Naive thymus-derived CD4-positive, alpha-beta T cell (primary cell): ENCODE results near the gene CLASP1. TPM values are rescaled to one million over a fixed set of nuclear protein-coding genes. Genes with fewer than 3 reads are reported as not detected.
A peak's percentile ranks its signal among the peaks of the same experiment; 100 is the strongest.
"Not testable (repeated sequence)": the region's sequence is repeated elsewhere in the genome, so short reads cannot be mapped to it uniquely, and the experiment has no call there.

Experiments
- ATAC-seq: fragments of 150-1000 bp; cut with Tn5 transposase; 2 replicates; pipeline ENCODE4 v1.10.0; 2021; ENCODE audit warnings: mild to moderate bottlenecking, moderate library complexity
- CTCF ChIA-PET: fragments of 350-600 bp; sonication (Branson Sonifier 250); formaldehyde crosslinking; loops from one replicate; lab custom pipeline; 2021; ENCODE audit warnings: antibody characterized with exemption; lab: Charles Lee
- POLR2A ChIA-PET: fragments of 350-600 bp; sonication (Branson Sonifier 250); formaldehyde crosslinking; loops from one replicate; lab custom pipeline; 2021; ENCODE audit warnings: antibody characterized with exemption, inconsistent platforms; lab: Charles Lee
- DNase-seq, 9 donors: peaks; one replicate each; pipeline versions ENCODE4 v3.0.0 to v3.0.0-alpha.2; 2020 to 2022; ENCODE audit warnings: mixed read lengths in 1 of 9
- H3K27ac ChIP-seq: one replicate; pipeline ENCODE4 v1.7.0; 2013; ENCODE audit warnings: mild to moderate bottlenecking, low read depth, low read length, moderate library complexity
- H3K27me3 ChIP-seq, 2 donors: one replicate each; pipeline ENCODE4 v1.7.0; 2013; ENCODE audit warnings: low read length in 2 of 2, mild to moderate bottlenecking in 2 of 2, moderate library complexity in 2 of 2; ENCODE audit not compliant: control insufficient read depth in 2 of 2, insufficient read depth in 2 of 2
- H3K36me3 ChIP-seq, 3 experiments: 1 replicate in 2 of 3; 2 replicates in 1 of 3; pipeline ENCODE4 v1.7.0; 2013; ENCODE audit warnings: low read length in 3 of 3, mild to moderate bottlenecking in 3 of 3, moderate library complexity in 1 of 3; ENCODE audit not compliant: insufficient read depth in 3 of 3, control insufficient read depth in 2 of 3
- H3K4me1 ChIP-seq, 2 donors: one replicate each; pipeline ENCODE4 v1.7.0; 2013; ENCODE audit warnings: low read length in 2 of 2, mild to moderate bottlenecking in 2 of 2, moderate library complexity in 1 of 2; ENCODE audit not compliant: control insufficient read depth in 2 of 2, insufficient read depth in 2 of 2
- H3K4me3 ChIP-seq: 2 replicates; pipeline ENCODE4 v1.7.0; 2013; ENCODE audit warnings: mild to moderate bottlenecking, low read length
- H3K9me3 ChIP-seq, 3 experiments: 1 replicate in 2 of 3; 2 replicates in 1 of 3; pipeline ENCODE4 v1.7.0; 2013; ENCODE audit warnings: low read length in 3 of 3; ENCODE audit not compliant: control insufficient read depth in 2 of 3
- H3K27ac Mint-ChIP-seq, 9 donors: one replicate each; pipeline ENCODE4 v1.8.0; 2020 to 2022; ENCODE audit warnings: mixed read lengths in 9 of 9, mild to moderate bottlenecking in 8 of 9, moderate library complexity in 5 of 9, inconsistent platforms in 2 of 9
- H3K27me3 Mint-ChIP-seq, 5 donors: one replicate each; pipeline ENCODE4 v1.8.0; 2021 to 2022; ENCODE audit warnings: mixed read lengths in 5 of 5, mild to moderate bottlenecking in 1 of 5
- H3K36me3 Mint-ChIP-seq, 5 donors: one replicate each; pipeline ENCODE4 v1.8.0; 2020 to 2022; ENCODE audit warnings: mixed read lengths in 5 of 5, mild to moderate bottlenecking in 3 of 5, inconsistent platforms in 1 of 5
- H3K4me1 Mint-ChIP-seq, 7 donors: one replicate each; pipeline ENCODE4 v1.8.0; 2020 to 2022; ENCODE audit warnings: mixed read lengths in 7 of 7, mild to moderate bottlenecking in 3 of 7, inconsistent platforms in 1 of 7
- H3K4me3 Mint-ChIP-seq, 10 donors: one replicate each; pipeline ENCODE4 v1.8.0; 2020 to 2022; ENCODE audit warnings: mild to moderate bottlenecking in 10 of 10, mixed read lengths in 10 of 10, moderate library complexity in 6 of 10, inconsistent platforms in 2 of 10
- H3K9me3 Mint-ChIP-seq, 11 donors: one replicate each; pipeline ENCODE4 v1.8.0; 2020 to 2022; ENCODE audit warnings: mixed read lengths in 11 of 11, mild to moderate bottlenecking in 4 of 11, inconsistent platforms in 1 of 11, moderate library complexity in 1 of 11
- intact Hi-C, 2 donors: fragments of 100-400 bp; cut with micrococcal nuclease; formaldehyde crosslinking; loops; one replicate each; pipeline ENCODE4 v1.15.1; 2023
- polyA plus RNA-seq, 2 donors: library from polyadenylated mRNA; unstranded; fragments of 300-500 nt; fragmentation: Illumina TruSeq; gene quantifications; one replicate each; pipeline ENCODE4 v1.2.3, GENCODE V29; 2021
- total RNA-seq, 6 experiments: library from RNA in 5 of 6; stranded (reverse) in 5 of 6; gene quantifications; 1 replicate in 5 of 6; 2 replicates in 1 of 6; pipeline ENCODE4 v1.2.3 and lab custom pipeline; 2021 to 2026

The CLASP1 gene
- total and polyA plus RNA-seq, 7 experiments from 2014 or later: 13.8 to 76.3 (median 61.6) TPM

DNA sequence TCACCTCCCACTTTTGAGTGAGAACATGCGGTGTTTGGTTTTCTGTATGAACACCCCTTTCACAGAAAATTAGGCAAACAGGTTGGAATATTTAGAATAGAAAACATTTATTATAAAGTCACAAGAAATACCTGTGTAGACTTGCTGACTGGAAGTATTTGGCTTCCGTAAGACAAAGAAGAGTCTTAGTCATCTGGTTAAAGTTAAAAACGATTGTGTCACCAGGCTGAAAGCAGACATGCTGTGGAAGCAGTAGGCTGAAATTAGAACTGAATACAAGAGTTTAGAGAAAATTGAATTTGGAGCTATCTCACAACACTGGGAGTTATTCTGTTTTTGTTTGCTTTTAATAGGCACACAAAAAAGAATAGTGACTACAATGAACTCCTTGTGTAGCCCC is 16.2 kb upstream of the CLASP1 start:
- H3K9me3 ChIP-seq: no peaks in the 10 kb centered on the region
- ChIA-PET CTCF (no interaction called here), POLR2A (interaction anchor here (0.6 kb wide), 1 partner anchor 21 kb away, joined by 3 read pairs; no protein-coding TSS in a partner anchor)
- intact Hi-C loops: no loop called here
- Mint-ChIP-seq H3K27me3 (no peaks in the 10 kb centered on the region), H3K27ac (peak overlapping the region in 1 of 9 donors; percentile 8), H3K36me3 (peaks cover 0 to 35% (median 0%) of the 10 kb centered on the region in 5 donors), H3K4me1 (peaks cover 0 to 25% (median 8%) of the 10 kb centered on the region in 7 donors), H3K9me3 (peaks cover 0 to 11% (median under 1%) of the 10 kb centered on the region in 11 donors), H3K4me3 (no peak overlapping the region)
- no peaks in the 10 kb centered on the region for H3K27me3 ChIP-seq
- DNase-seq: no peak
- H3K4me1 ChIP-seq: no peaks in the 10 kb centered on the region
- no peak overlapping the region for H3K4me3 ChIP-seq
- H3K27ac ChIP-seq: no peak overlapping the region
- no peaks in the 10 kb centered on the region for H3K36me3 ChIP-seq
- no peak for ATAC-seq

- no peaks in the 10 kb centered on the region for H3K27me3 Mint-ChIP-seq
- intact Hi-C loops: no loop called here
- ChIA-PET POLR2A (no interaction called here), CTCF (no interaction called here)
- ATAC-seq (no peak), DNase-seq (no peak)
- H3K4me1 Mint-ChIP-seq: peaks cover 0 to 25% (median 8%) of the 10 kb centered on the region in 7 donors
- H3K27me3 ChIP-seq: no peaks in the 10 kb centered on the region
- no peak overlapping the region for H3K27ac Mint-ChIP-seq
- no peak overlapping the region for H3K4me3 ChIP-seq
- no peak overlapping the region for H3K27ac ChIP-seq
- H3K4me3 Mint-ChIP-seq: no peak overlapping the region
- no peaks in the 10 kb centered on the region for H3K9me3 ChIP-seq
- no peaks in the 10 kb centered on the region for H3K4me1 ChIP-seq
- H3K36me3 ChIP-seq: no peaks in the 10 kb centered on the region
- H3K36me3 Mint-ChIP-seq: peaks cover 0 to 29% (median 0%) of the 10 kb centered on the region in 5 donors
- peaks cover 0 to 6% (median 0%) of the 10 kb centered on the region in 11 donors for H3K9me3 Mint-ChIP-seq
These were observed 15.5 kb upstream of the CLASP1 start for GRCh38 chr2:121664713-121665112.

GRCh38 chr2:121664086-121664485 is 14.8 kb upstream of the CLASP1 start:
- intact Hi-C loops: no loop called here
- Histone ChIP-seq H3K4me3 (no peak overlapping the region), H3K36me3 (no peaks in the 10 kb centered on the region), H3K4me1 (no peaks in the 10 kb centered on the region), H3K9me3 (no peaks in the 10 kb centered on the region), H3K27ac (no peak overlapping the region), H3K27me3 (no peaks in the 10 kb centered on the region)
- CTCF ChIA-PET: no interaction called here
- ATAC-seq (no peak), DNase-seq (no peak)
- no peak overlapping the region for H3K27ac Mint-ChIP-seq
- peaks cover 0 to 25% (median 0%) of the 10 kb centered on the region in 5 donors for H3K36me3 Mint-ChIP-seq
- no peak overlapping the region for H3K4me3 Mint-ChIP-seq
- POLR2A ChIA-PET: interaction anchor here (0.6 kb wide), 1 partner anchor 20 kb away, joined by 3 read pairs; no protein-coding TSS in a partner anchor
- peaks cover 0 to 25% (median 8%) of the 10 kb centered on the region in 7 donors for H3K4me1 Mint-ChIP-seq
- peaks cover 0 to 4% (median 0%) of the 10 kb centered on the region in 11 donors for H3K9me3 Mint-ChIP-seq
- no peaks in the 10 kb centered on the region for H3K27me3 Mint-ChIP-seq

DNA sequence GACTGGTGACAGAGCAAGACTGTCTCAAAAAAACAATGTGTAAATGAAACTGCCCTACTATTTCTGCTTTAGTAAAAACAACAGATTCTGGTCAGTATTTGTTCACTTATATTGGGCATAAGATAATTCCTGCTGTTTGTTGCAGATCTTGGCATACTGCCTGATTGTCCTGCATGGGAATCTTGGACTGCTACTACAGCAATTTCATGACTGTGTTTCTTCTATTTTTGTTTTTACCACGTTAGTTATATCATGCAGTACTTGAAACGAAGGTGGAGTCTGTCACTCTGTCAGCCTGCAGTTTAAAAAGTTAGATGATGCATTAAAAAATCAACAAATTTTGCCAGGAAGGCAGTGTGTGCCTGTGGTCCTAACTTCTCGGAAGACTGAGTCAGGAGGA is 14.2 kb upstream of the CLASP1 start:
- H3K36me3 Mint-ChIP-seq: peaks cover 0 to 25% (median 4%) of the 10 kb centered on the region in 5 donors
- ChIA-PET CTCF (no interaction called here), POLR2A (no interaction called here)
- DNase-seq: no peak
- H3K27ac Mint-ChIP-seq: no peak overlapping the region
- H3K27ac ChIP-seq: no peak overlapping the region
- no peaks in the 10 kb centered on the region for H3K27me3 Mint-ChIP-seq
- H3K4me1 Mint-ChIP-seq: peaks cover 0 to 32% (median 9%) of the 10 kb centered on the region in 7 donors
- ATAC-seq: no peak
- no peaks in the 10 kb centered on the region for H3K36me3 ChIP-seq
- no peaks in the 10 kb centered on the region for H3K9me3 ChIP-seq
- no peaks in the 10 kb centered on the region for H3K4me1 ChIP-seq
- H3K27me3 ChIP-seq: no peaks in the 10 kb centered on the region
- no peak overlapping the region for H3K4me3 ChIP-seq
- intact Hi-C loops: no loop called here
- peaks cover 0 to 2% (median 0%) of the 10 kb centered on the region in 11 donors for H3K9me3 Mint-ChIP-seq
- H3K4me3 Mint-ChIP-seq: no peak overlapping the region

DNA sequence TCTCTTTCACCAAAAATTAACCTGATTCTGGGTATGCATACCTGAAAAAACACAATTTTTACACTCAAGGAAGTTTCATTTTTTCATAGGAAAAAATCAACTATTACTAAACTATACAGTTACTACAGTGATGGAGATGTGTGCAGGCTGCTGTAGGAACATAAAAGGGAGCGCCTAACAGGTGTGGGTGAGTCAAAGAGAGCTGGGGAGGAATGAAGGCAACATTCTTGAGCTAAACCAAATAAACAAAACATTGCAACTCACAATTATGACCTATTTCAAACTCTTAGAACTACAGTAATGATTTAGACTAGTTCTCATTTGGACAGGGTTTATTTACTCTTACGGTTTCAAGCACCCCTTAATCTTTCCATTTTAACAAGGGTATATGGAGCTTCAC is 13.4 kb upstream of the CLASP1 start:
- POLR2A ChIA-PET: no interaction called here
- H3K27ac Mint-ChIP-seq: peak overlapping the region in 2 of 9 donors; percentile 51 to 62

DNA sequence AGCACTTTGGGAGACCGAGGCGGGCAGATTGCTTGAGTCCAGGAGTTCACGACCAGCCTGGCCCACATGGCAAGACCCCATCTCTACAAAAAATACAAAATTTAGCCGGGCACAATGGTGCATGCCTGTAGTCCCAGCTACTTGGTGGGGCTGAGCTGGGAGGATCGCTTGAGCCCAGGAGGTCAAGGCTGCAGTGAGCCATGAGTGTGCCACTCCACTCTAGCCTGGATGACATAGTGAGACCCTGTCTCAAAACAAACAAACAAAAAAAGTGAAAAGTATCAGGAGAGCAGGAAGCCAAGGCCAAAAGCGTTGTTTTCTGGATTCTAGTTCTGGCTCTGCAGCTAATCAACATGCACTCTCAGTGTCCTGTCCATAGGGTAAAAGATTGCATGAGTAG is 10.7 kb upstream of the CLASP1 start:
- Histone ChIP-seq H3K27ac (no peak overlapping the region), H3K4me3 (no peak overlapping the region), H3K4me1 (no peaks in the 10 kb centered on the region), H3K36me3 (no peaks in the 10 kb centered on the region), H3K27me3 (no peaks in the 10 kb centered on the region), H3K9me3 (no peaks in the 10 kb centered on the region)
- Mint-ChIP-seq H3K36me3 (peaks cover 0 to 16% (median 4%) of the 10 kb centered on the region in 5 donors), H3K9me3 (no peaks in the 10 kb centered on the region), H3K27me3 (no peaks in the 10 kb centered on the region), H3K4me1 (peaks cover 0 to 47% (median 22%) of the 10 kb centered on the region in 7 donors), H3K4me3 (no peak overlapping the region), H3K27ac (peak overlapping the region in 1 of 9 donors; percentile 14)
- DNase-seq (no peak), ATAC-seq (no peak)
- intact Hi-C loops: no loop called here
- ChIA-PET POLR2A (no interaction called here), CTCF (no interaction called here)

More for the DNA sequence above, 13.4 kb upstream of the CLASP1 start:
- intact Hi-C loops: no loop called here
- Histone ChIP-seq H3K4me3 (no peak overlapping the region), H3K27ac (no peak overlapping the region), H3K36me3 (no peaks in the 10 kb centered on the region), H3K4me1 (no peaks in the 10 kb centered on the region), H3K9me3 (no peaks in the 10 kb centered on the region), H3K27me3 (no peaks in the 10 kb centered on the region)
- CTCF ChIA-PET: no interaction called here
- Mint-ChIP-seq H3K4me3 (no peak overlapping the region), H3K9me3 (no peaks in the 10 kb centered on the region), H3K27me3 (no peaks in the 10 kb centered on the region), H3K4me1 (peaks cover 0 to 40% (median 13%) of the 10 kb centered on the region in 7 donors), H3K36me3 (peaks cover 0 to 19% (median 4%) of the 10 kb centered on the region in 5 donors)
- no peak for DNase-seq
- no peak for ATAC-seq

DNA sequence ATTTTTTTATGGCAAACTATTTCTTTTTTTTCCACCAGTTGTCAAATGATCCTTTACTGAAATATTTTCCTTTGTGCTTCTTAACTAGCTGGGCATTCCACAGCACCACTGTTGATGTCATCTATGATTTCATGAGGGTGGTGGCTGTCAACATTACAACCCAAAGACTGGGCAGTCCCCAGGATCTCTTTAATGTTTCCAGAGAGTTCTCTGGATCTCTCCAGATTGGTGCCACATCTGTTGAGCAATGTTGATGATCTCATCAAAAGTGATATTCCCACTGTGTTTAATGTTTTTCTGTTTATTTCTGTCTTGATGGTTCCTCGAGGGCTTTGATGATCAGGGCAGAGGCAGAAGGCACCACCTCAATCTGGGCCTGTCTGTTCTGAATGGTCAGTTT is 9.1 kb upstream of the CLASP1 start:
- H3K27me3 Mint-ChIP-seq, H3K27ac ChIP-seq, H3K27me3 ChIP-seq, intact Hi-C loops, H3K36me3 ChIP-seq, H3K9me3 ChIP-seq, DNase-seq, H3K4me3 ChIP-seq, ATAC-seq, CTCF ChIA-PET, H3K9me3 Mint-ChIP-seq, POLR2A ChIA-PET, H3K4me1 ChIP-seq, H3K4me3 Mint-ChIP-seq: not testable (repeated sequence)
- H3K27ac Mint-ChIP-seq: peak overlapping the region in 2 of 9 donors; percentile 11 to 79
- peaks cover 9 to 52% (median 35%) of the 10 kb centered on the region in 7 donors for H3K4me1 Mint-ChIP-seq
- peaks cover 0 to 25% (median 7%) of the 10 kb centered on the region in 5 donors for H3K36me3 Mint-ChIP-seq
